WI38 (cell line): ENCODE results near the gene AP4B1.

Source experiments
- H3K4me3 ChIP-seq: 2 replicates; pipeline ENCODE4 v1.5.1; 2011; ENCODE audit warnings: low read depth, mild to moderate bottlenecking, control low read depth, low read length
- CTCF ChIP-seq: IDR thresholded peaks from 2 replicates; pipeline ENCODE4 v1.5.1; 2012; ENCODE audit warnings: low read depth, mild to moderate bottlenecking, control low read depth, low read length

The AP4B1 gene

GRCh38 chr1:113903501-113904292 is 902 bp downstream of the AP4B1 start:
- no peak for TF ChIP-seq CTCF
- H3K4me3 ChIP-seq = peak overlapping the region; percentile 94

GRCh38 chr1:113901191-113901590 is 3.4 kb downstream of the AP4B1 start:
- no peak overlapping the region for H3K4me3 ChIP-seq
- TF ChIP-seq CTCF = no peak

GRCh38 chr1:113899111-113899510 is 5.5 kb downstream of the AP4B1 start:
- no peak for TF ChIP-seq CTCF
- no peak overlapping the region for H3K4me3 ChIP-seq

- no peak for TF ChIP-seq CTCF
- H3K4me3 ChIP-seq = no peak overlapping the region
Measured at GRCh38 chr1:113898241-113898814, 6.3 kb downstream of the AP4B1 start.

GRCh38 chr1:113895961-113896360 is 8.6 kb downstream of the AP4B1 start:
- TF ChIP-seq CTCF = no peak
- no peak overlapping the region for H3K4me3 ChIP-seq

- H3K4me3 ChIP-seq = no peak overlapping the region
- TF ChIP-seq CTCF = no peak
Measured at GRCh38 chr1:113895098-113895497, 9.5 kb downstream of the AP4B1 start.

GRCh38 chr1:113893267-113893666 is 11.3 kb downstream of the AP4B1 start:
- no peak overlapping the region for H3K4me3 ChIP-seq
- no peak for TF ChIP-seq CTCF
